ENCODE data around the gene NDUFB2.

DNA sequence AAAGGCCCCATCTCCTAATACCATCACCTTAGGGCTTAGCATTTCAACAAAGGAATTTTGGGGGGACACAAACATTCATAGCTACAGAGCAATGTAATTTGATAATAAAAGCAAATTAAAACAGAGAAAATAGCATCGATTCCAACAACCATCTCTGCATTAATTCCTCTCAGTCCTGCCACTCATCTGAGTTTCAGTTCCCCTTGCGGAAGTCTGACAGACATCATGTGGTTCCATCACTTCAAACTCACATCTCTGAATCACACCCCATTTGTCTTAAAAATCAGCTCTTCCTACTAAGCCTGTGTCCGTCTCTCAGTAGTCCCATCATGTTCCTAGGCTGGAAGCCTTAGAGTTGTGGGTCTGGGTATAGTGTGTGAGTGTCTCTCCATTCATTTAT is 20.2 kb upstream of the NDUFB2 start:
- no peak for TF ChIP-seq POLR2A (IDR thresholded peaks at IDR 0.05)
- TF ChIP-seq, protein P1, sequence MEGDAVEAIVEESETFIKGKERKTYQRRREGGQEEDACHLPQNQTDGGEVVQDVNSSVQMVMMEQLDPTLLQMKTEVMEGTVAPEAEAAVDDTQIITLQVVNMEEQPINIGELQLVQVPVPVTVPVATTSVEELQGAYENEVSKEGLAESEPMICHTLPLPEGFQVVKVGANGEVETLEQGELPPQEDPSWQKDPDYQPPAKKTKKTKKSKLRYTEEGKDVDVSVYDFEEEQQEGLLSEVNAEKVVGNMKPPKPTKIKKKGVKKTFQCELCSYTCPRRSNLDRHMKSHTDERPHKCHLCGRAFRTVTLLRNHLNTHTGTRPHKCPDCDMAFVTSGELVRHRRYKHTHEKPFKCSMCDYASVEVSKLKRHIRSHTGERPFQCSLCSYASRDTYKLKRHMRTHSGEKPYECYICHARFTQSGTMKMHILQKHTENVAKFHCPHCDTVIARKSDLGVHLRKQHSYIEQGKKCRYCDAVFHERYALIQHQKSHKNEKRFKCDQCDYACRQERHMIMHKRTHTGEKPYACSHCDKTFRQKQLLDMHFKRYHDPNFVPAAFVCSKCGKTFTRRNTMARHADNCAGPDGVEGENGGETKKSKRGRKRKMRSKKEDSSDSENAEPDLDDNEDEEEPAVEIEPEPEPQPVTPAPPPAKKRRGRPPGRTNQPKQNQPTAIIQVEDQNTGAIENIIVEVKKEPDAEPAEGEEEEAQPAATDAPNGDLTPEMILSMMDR (IDR thresholded peaks at IDR 0.05), result no peak
